NOMO-1 treated with dmso at 0.1 percent for 144 hours (cell line): ENCODE data around the gene ARFIP1.
A peak's percentile ranks its signal among the peaks of the same experiment; 100 is the strongest.
"Not testable (repeated sequence)": the region's sequence is repeated elsewhere in the genome, so short reads cannot be mapped to it uniquely, and the experiment has no call there.

Source experiments
- DNase-seq: peaks from one replicate; lab custom pipeline; 2025; ENCODE audit not compliant: unreplicated experiment; lab: John Stamatoyannopoulos, UW

Gene ARFIP1, protein sequence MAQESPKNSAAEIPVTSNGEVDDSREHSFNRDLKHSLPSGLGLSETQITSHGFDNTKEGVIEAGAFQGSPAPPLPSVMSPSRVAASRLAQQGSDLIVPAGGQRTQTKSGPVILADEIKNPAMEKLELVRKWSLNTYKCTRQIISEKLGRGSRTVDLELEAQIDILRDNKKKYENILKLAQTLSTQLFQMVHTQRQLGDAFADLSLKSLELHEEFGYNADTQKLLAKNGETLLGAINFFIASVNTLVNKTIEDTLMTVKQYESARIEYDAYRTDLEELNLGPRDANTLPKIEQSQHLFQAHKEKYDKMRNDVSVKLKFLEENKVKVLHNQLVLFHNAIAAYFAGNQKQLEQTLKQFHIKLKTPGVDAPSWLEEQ

DNA sequence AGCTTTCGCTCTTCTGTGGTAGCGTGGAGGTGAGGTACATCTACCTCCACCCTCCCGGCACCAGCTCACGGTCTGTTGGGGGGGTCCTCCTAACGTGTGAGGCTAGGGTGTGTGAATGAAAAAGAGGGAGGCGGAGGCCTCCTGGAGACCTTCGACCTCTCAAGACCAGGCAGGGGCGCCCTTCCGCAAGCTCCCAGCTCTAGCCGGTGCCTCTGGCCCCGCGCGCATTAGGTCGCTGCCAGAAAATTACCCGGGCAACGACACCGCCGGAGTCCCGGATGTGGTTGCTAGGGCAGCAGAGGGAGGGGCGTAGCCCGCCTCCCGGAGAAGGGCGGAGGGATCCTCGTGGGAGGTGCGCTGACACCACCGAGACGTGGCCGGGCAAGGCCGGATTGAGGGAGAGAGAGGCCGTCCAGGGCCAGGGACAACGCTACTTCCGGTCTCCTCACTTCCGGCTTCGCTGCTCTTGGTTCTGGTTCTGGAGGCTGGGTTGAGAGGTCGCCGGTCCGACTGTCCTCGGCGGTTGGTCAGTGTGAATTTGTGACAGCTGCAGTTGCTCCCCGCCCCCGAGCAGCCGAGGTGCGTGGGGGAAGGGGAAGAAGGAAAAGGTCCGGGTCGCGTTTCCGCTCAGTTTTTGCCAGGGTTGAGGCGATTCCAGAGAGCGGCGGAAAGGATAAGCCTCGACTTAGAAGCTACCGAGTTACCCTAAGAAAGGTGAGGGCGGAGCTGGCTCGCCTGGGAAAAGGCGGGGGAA lies at the start of gene ARFIP1, which contains the start of gene TIGD4:
Gene ARFIP1, plus strand, starts transcription at position 442 of the 754 bp plus-strand sequence. CDS start 49,680 bp downstream, outside the sequence.
Gene TIGD4, minus strand, starts transcription at position 218 of the 754 bp plus-strand sequence. CDS start 8,726 bp downstream, outside the sequence.
- DNase-seq = peak; percentile 93

DNA sequence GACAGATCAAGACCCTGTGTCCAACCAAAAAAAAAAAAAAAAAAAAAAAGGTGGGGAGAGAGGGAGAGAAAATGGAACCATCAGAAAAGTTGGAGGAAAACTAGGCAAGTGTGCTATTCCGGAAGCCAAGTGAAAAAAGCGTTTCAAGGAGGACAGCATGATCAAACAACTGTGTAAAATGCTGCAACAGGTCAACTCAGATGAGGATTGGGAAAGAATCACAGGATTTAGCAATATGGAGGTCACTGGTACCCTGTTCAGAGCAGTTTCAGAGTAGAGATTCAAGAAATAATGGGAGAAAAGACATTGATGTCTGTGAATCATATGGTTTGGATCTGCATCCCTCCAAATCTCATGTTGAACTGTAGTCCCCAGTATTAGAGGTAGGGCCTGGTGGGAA lies 47.8 kb upstream of the ARFIP1 start:
- no peak for DNase-seq

DNA sequence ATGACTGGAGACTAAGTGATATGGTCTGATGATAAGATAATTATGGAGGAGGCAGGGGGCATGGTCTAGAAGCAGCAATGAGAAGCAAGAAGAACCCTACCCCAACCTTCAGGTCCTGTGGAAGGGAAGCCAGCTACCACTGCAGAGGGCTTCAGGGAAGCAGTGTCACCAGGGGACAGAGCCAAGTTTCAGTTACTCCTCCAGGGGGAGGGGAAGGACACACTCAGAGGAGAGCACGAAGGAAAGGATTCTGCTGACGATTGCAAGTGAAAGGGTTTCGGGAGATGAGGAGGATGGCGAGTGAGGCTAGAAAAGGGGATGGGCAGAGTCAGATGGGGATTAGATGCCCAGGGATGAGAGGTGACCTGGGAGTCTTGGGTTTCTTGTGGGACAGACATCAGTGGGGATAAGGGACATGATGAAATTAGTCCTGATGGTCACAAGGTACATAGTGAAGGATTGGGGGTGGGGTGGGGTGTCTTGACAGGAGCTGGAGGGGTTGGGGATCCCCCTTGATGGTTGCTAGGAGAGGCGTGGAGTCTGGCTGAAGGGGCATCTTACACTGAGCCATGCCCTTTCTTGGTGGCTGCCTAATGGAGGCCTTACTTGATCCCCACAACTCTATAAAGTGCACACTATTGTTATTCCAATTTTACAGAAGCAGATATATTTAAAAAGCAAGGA lies 45.6 kb upstream of the ARFIP1 start:
- no peak for DNase-seq

DNA sequence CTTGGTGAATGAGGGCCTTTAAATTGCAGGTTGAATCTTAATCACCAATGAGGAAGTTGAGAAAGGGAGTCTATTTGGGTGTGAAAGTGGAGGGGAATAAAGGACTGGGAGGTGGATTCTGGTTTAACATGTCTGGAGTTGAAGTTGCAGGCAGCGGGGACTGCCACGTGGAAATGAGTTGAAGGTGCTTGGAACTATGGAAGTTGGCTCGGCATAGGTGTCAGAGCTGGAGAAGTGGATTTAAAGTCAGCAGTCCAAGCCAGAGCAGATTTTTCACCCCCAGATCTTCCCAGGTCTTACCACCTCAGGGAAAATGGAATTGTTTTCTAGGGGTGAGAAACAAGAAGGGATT lies 45.1 kb upstream of the ARFIP1 start:
- DNase-seq = no peak

DNA sequence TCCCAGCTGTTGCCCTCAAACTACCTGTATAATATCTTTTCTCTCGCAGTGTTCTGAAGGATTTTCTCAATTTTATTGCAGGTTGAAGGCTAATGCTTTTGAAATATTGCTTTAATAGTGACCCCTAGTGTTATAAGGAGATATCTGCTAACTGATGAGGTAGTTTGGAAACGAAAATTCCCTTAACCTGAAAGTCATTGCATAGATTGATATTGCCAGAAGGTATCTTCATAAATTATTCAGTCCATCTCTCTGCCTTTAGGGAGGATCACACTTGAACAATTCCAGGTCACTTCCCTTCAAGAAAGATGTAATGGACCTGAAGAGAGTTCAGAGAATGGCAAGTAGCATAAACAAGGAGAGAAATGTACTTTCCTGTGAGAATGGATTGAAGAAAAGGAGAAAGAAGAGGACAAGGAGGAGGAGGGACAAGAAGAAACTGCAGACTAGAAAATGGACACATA lies 44.3 kb upstream of the ARFIP1 start:
- DNase-seq = no peak

DNA sequence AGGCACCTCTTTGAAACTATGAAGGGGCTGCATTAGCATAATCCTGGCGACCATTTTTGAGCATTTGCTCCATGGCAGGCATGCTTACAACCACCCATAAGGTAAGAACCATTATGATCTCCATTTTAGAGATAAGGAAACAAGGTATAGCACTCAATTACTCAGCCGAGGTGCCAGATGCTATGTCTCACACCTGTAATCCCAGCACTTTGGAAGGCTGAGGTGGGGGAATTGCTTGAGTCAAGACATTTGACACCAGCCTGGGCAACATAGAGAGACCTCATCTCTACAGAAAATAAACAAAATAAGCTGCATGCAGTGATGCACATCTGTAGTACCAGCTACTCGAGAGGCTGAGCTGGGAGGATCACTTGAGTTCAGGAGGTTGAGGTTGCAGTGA lies 43.8 kb upstream of the ARFIP1 start:
- no peak for DNase-seq

DNA sequence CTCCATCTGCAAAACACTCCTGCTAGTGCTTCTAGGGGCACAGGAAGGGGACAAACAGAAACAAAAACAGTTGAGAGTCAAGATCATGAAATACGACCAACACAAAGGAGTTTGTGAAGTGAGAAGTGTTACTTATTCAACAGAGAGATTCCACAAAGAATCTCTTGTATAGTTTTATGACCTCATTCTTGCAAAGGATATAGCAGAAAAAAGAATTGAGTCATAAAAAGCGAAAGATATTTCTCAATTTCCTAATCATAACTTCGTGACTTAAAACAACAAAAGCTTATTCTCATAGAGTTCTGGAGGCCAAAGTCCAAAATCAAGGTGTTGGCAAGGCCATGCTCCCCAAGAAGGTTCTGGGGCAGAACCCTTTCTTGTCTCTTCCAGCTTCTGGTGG lies 40.9 kb upstream of the ARFIP1 start:
- no peak for DNase-seq

DNA sequence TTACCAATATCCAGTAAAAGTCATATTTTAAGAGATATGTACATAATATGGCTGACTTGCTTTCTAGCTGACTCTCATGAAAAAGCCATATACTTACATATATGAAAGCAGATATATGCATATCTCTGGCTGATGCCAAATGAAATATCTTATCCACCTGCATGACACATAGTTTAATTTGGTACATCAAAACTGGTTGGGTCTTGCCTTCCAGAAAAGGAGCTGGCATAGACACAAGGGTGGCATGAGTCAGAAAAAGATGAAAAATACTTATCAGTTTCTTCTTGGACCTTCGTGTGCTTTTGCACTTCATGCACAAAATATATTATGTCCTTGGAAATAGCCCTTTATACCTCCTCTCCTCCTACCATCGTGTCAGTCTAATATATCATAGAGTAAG lies 32.3 kb upstream of the ARFIP1 start:
- no peak for DNase-seq

DNA sequence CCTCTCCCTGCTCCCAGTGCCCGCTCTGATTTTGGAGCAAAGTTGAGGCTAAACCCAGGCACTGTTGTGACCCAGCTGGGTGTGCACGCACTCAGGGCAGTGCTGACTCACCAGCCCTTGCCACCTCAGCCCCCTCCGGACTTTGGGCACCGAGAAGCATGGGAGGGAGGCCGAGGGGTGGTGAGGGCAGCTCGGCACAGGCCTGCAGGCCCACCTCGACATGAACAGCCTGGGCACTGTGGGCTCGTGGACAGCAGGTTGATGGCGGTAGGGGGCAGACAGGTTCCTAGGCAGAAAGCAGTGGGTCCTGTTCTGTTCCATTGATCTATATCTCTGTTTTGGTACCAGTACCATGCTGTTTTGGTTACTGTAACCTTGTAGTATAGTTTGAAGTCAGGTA lies 31.1 kb upstream of the ARFIP1 start:
- no peak for DNase-seq

DNA sequence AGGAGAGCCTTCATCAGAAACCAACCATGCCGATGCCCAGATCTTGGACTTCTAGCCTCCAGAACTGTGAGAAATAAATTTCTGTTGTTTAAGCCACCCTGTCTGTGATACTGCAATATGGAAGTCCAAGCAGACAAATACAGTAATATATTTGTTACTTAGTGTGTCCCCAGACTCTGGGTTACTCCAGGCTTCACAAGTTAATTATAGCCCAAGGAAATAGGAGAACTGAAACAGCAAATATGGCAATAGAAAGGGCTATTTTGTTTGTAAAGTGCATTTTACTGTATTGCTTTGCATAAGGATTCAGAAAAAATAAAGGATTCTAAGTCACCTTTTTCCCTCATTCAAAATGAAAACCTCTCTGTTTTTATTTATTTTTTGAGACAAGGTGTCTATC lies 16.0 kb upstream of the ARFIP1 start:
- peak; percentile 60 for DNase-seq

DNA sequence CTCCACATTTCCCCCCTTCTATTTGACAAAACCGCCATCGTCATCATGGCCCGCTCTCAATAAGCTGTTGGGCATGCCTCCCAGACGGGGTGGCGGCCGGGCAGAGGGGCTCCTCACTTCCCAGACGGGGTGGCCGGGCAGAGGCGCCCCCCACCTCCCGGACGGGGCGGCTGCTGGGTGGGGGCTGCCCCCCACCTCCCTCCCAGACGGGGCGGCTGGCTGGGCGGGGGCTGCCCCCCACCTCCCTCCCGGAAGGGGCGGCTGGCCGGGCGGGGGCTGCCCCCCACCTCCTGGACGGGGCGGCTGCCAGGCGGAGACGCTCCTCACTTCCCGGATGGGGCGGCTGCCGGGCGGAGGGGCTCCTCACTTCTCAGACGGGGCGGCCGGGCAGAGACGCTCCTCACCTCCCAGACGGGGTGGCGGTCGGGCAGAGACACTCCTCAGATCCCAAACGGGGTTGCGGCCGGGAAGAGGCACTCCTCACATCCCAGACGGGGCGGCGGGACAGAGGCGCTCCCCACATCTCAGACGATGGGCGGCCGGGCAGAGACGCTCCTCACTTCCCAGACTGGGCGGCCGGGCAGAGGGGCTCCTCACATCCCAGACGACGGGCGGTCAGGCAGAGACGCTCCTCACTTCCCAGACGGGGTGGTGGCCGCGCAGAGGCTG lies 14.6 kb upstream of the ARFIP1 start:
- not testable (repeated sequence) for DNase-seq

DNA sequence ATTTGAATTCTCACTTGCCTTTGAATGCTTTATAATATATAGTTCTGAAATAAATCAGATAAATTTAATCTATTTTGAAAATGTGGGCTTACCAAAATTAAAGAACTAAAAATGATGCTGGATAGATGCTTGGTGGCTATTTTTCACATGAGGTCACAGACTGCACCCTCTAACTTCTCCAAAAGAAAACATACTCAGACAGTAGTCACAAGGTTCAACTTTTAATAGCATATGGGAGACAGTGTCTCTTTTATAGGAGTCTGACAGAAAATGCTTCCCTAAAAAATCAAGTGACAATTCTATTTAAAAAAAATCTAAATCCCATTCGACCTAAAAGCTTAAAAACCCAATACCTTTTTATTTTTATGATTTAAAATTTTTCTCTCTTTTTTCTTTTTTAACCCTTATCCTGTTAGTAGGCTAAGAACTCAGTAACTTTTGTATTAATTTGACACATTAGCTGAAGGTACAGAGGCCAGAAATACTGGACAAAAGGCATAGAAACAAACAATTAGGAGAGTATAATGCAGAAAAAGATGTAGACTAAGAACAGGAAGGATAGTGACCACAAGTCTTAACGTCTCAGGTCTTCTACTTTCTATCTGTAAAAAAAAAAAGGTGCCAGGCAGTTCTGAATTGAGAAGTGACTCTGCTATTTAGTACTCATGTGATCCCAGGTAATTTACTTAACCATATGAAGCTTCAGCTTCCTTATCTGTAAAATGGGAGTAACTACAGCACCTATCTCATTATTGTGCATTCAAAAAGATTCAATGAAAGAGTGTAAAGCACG lies 7.8 kb upstream of the ARFIP1 start:
- no peak for DNase-seq

DNA sequence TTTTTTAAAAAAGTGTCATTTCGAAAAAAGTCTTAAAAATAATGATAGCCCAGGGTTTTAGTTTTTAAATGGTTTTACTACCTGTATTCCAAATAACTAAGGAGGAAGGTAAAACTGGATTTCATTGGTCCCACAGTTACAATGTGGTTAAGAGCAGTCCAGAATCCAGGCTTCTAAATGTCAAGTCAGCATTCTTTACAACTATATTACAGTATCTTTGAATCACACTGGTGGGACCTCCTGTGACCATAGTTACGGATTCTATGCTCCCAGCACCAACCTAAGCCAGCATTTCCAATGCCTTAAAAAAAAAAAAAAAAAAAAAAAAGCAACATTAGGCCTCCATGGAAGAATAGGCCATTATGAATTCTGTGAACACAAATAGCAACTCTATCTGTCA lies 6.4 kb upstream of the ARFIP1 start:
- no peak for DNase-seq

DNA sequence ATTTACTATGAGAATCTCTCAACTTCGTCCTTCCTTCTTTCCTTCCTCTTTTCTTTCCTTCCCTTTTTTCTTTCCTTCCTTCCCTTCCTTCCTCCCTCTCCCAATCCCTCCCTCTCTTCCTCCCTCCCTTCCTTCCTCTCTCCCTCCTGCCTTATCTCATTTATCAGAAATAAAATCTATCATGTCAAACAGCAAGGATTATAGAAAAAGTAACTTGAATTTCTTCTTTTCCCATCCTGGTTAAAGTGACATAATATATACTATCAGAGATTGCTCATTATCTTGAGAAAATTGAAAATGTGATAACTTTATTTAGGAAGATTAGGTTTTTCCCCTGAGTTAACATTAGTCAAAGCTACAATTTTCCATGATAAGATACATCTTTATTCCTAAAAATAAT lies 5.8 kb upstream of the ARFIP1 start:
- DNase-seq = no peak

DNA sequence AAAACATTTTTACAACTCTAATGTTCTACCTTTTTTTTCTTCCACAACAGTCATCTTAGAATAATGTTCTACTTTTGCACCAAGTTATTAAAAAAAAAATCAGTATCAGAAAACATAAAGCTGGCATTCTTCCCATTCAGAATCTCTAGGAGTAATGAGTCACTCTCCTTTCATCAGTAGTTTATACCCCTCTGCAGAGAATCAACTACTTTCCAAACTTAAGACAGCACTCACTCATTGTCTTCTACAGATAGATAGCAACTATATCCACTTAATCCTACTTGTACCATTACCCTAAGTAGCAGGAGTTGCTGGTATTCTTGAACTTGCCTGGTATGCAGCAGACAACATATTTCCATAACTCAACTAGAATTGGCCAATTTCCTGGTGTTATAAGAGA lies 3.4 kb upstream of the ARFIP1 start:
- DNase-seq = no peak

DNA sequence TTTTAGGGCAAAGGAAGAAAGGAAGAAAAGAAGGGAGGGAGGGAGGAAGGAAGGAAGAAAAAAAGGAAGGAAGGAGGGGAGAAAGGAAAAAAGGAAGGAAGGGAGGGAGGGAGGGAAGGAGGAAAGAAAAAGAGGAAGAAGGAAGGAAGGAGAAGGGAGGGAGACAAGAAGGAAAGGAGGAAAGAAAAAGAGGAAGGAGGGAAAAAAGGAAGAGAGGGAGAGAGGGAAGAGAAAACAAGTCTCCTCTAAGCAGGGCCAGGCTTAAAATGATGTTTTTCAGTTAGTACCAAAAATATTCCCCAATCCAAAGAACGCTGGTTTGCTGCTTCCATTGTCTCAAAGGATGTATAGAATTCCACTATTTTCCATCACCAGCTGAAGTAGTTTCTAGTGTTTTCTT lies 2.3 kb upstream of the ARFIP1 start:
- DNase-seq = no peak

DNA sequence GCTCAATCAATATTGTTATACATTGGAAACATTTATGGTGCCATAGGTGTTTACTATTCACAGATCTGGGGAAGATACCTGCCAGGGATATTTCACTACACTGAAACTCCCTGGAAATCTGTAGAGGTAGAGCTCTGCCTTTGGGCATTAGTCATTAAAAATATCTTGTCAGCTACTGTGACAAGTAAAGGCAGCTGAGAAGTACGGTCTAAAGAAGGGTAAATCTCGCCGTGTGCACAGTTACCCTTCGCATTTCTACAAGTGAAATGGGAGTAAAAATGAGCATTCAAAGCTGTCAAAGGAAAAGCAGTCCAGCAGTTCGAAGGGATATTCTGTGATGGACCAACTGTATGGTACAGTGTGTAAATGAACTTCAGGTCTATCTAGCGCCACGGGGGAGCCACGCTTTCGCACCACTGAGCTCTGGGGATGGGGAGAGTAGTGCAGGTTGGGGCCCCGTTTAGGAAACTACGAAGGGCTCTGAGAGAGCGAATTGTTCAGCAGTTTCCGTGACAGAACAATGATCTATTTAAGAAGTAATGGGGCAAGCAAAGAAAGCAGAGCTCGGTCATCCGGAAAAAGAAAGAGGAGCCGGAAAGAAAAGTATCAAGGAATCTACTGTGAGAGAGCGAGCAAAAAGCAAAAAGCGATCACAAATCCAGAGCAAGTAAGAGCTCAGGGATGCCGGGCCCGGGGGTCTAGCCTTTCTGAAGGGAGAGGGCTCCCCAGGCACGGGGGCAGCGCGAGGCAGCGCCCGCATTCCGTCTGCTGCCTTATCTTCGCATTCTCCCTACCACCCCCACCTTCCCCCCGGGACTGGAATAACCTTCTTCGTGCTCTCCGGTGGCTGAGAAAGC lies 870 bp upstream of the ARFIP1 start:
- no peak for DNase-seq

DNA sequence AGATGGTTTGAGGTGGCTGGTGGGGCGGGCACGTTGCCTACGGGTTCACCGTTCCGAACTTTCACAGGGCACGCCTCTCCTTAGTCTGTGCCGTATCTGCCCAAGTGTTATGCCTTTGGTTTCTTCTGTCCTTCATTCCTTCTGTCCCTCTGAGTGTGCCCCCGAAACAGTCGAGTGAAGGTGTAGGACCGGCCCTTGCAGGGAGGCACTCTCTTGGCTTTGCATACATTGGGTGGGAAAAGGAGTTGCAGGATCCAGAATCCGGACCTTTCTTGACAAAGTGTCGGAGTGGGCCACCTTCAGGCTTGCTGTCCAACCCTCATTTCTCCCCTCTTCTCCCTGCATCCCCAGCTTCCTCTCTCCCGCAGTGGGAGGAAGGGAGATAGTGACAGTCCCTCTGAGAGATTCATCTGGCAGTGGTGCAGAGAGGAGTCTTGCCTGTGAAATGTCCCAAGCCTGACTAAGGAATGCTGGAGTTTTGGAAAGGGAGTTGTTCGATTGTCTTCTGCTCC lies 569 bp downstream of the ARFIP1 start:
- DNase-seq = no peak
